ENCODE data around the gene ADARB1.
A peak's percentile ranks its signal among the peaks of the same experiment; 100 is the strongest.

Gene ADARB1

GRCh38 chr21:45147473-45148315, 73.3 kb downstream of the ADARB1 start:
- Histone ChIP-seq H3K4me3 (no peak overlapping the region), H3K27ac (no peak overlapping the region)
- TF ChIP-seq CTCF (IDR thresholded peaks at IDR 0.05) = no peak
- DNase-seq (ENCODE audit: low spot score) = peak; percentile 67

- no peak for DNase-seq (ENCODE audit: low spot score)
- Histone ChIP-seq H3K27ac (no peak overlapping the region), H3K4me3 (no peak overlapping the region)
- TF ChIP-seq CTCF (IDR thresholded peaks at IDR 0.05) = no peak
Observed at GRCh38 chr21:45148316-45148990, 74.1 kb downstream of the ADARB1 start.

- no peak overlapping the region for H3K27ac ChIP-seq
- DNase-seq (ENCODE audit: low spot score) = no peak
- TF ChIP-seq CTCF (IDR thresholded peaks at IDR 0.05) = no peak
- no peak overlapping the region for H3K4me3 ChIP-seq
Observed at GRCh38 chr21:45149021-45149420, 74.6 kb downstream of the ADARB1 start.

GRCh38 chr21:45150638-45151131, 76.3 kb downstream of the ADARB1 start:
- Histone ChIP-seq H3K4me3 (no peak overlapping the region), H3K27ac (no peak overlapping the region)
- DNase-seq (ENCODE audit: low spot score) = peak; percentile 46
- no peak for TF ChIP-seq CTCF (IDR thresholded peaks at IDR 0.05)

- H3K27ac ChIP-seq = no peak overlapping the region
- DNase-seq (ENCODE audit: low spot score) = peak; percentile 57
- H3K4me3 ChIP-seq = no peak overlapping the region
- TF ChIP-seq CTCF (IDR thresholded peaks at IDR 0.05) = no peak
Observed at GRCh38 chr21:45151445-45152160, 77.2 kb downstream of the ADARB1 start.

GRCh38 chr21:45152265-45152746, 77.9 kb downstream of the ADARB1 start:
- Histone ChIP-seq H3K27ac (no peak overlapping the region), H3K4me3 (no peak overlapping the region)
- TF ChIP-seq CTCF (IDR thresholded peaks at IDR 0.05) = no peak
- DNase-seq (ENCODE audit: low spot score) = peak; percentile 66
